ENCODE data around the gene EPB41L5.
"Not testable (repeated sequence)": the region's sequence is repeated elsewhere in the genome, so short reads cannot be mapped to it uniquely, and the experiment has no call there.

Gene EPB41L5

GRCh38 chr2:120142528-120143219, 129.8 kb downstream of the EPB41L5 start:
- DNase-seq = no peak

- no peak for DNase-seq
Measured at GRCh38 chr2:120148229-120148628, 135.4 kb downstream of the EPB41L5 start.

- no peak for DNase-seq
Measured at GRCh38 chr2:120148669-120149068, 135.8 kb downstream of the EPB41L5 start.

GRCh38 chr2:120149406-120149805, 136.5 kb downstream of the EPB41L5 start:
- no peak for DNase-seq

- no peak for DNase-seq
Measured at GRCh38 chr2:120150040-120150482, 137.2 kb downstream of the EPB41L5 start.

GRCh38 chr2:120155308-120155707, 142.4 kb downstream of the EPB41L5 start:
- DNase-seq = no peak

GRCh38 chr2:120158658-120159057, 145.8 kb downstream of the EPB41L5 start:
- not testable (repeated sequence) for DNase-seq

GRCh38 chr2:120161190-120161589, 148.3 kb downstream of the EPB41L5 start:
- DNase-seq = no peak

GRCh38 chr2:120162716-120163115, 149.8 kb downstream of the EPB41L5 start:
- DNase-seq = no peak

- no peak for DNase-seq
Measured at GRCh38 chr2:120167272-120167671, 154.4 kb downstream of the EPB41L5 start.

- DNase-seq = no peak
Measured at GRCh38 chr2:120169020-120169419, 156.1 kb downstream of the EPB41L5 start.

- no peak for DNase-seq
Measured at GRCh38 chr2:120174963-120175581, 162.2 kb downstream of the EPB41L5 start.

GRCh38 chr2:120176526-120176925, 163.6 kb downstream of the EPB41L5 start:
- DNase-seq = no peak

- DNase-seq = peak; percentile 84
Measured at GRCh38 chr2:120177001-120177621, 164.2 kb downstream of the EPB41L5 start.

GRCh38 chr2:120177973-120178372, 165.1 kb downstream of the EPB41L5 start:
- no peak for DNase-seq

- DNase-seq = no peak
Measured at GRCh38 chr2:120179396-120179795, 166.5 kb downstream of the EPB41L5 start.

- DNase-seq = no peak
Measured at GRCh38 chr2:120180066-120180465, 167.2 kb downstream of the EPB41L5 start.

GRCh38 chr2:120182019-120182560, 169.2 kb downstream of the EPB41L5 start:
- DNase-seq = no peak

GRCh38 chr2:120189189-120189588, 176.3 kb downstream of the EPB41L5 start:
- DNase-seq = no peak

- DNase-seq = no peak
Measured at GRCh38 chr2:120192280-120192679, 179.4 kb downstream of the EPB41L5 start.

GRCh38 chr2:120195553-120195952, 182.7 kb downstream of the EPB41L5 start:
- no peak for DNase-seq

- DNase-seq = not testable (repeated sequence)
Measured at GRCh38 chr2:120199817-120200459, 187.1 kb downstream of the EPB41L5 start.

All from stimulated activated CD8-positive, alpha-beta memory T cell treated with anti-CD3 and anti-CD28 coated beads, Interleukin-4, amount 100 ng/mL, for 48 hours (primary cell).